Activated gamma-delta T cell treated with Interleukin-2 at 50 U/mL for 16 hours (primary cell): ENCODE data around the gene COMMD2.

Experiments used
- DNase-seq: peaks from one replicate; pipeline ENCODE4 v3.0.0-alpha.2; 2020

Gene COMMD2

GRCh38 chr3:149752051-149752787, at the start of gene COMMD2:
COMMD2 (minus strand) TSS chr3:149752489; CDS start chr3:149752444, 45 bp downstream.
- peak; percentile 63 for DNase-seq

- DNase-seq = no peak
Observed at GRCh38 chr3:149801639-149802038, 49.4 kb upstream of the COMMD2 start.

GRCh38 chr3:149801195-149801594, 48.9 kb upstream of the COMMD2 start:
- DNase-seq = no peak

- no peak for DNase-seq
Observed at GRCh38 chr3:149800693-149801092, 48.4 kb upstream of the COMMD2 start.

- no peak for DNase-seq
Observed at GRCh38 chr3:149796026-149796425, 43.7 kb upstream of the COMMD2 start.

GRCh38 chr3:149792452-149793270, 40.4 kb upstream of the COMMD2 start, which contains the start of gene ANKUB1:
ANKUB1 (minus strand) TSS chr3:149792554; CDS start chr3:149792366, 188 bp downstream.
- no peak for DNase-seq

GRCh38 chr3:149790698-149791097, 38.4 kb upstream of the COMMD2 start:
- no peak for DNase-seq

GRCh38 chr3:149790268-149790667, 38.0 kb upstream of the COMMD2 start:
- no peak for DNase-seq

- DNase-seq = no peak
Observed at GRCh38 chr3:149784064-149784704, 31.9 kb upstream of the COMMD2 start.

GRCh38 chr3:149783576-149783975, 31.3 kb upstream of the COMMD2 start:
- no peak for DNase-seq

GRCh38 chr3:149781741-149782140, 29.5 kb upstream of the COMMD2 start:
- no peak for DNase-seq

- DNase-seq = no peak
Observed at GRCh38 chr3:149781211-149781610, 28.9 kb upstream of the COMMD2 start.

- DNase-seq = no peak
Observed at GRCh38 chr3:149777414-149778214, 25.3 kb upstream of the COMMD2 start.

GRCh38 chr3:149776170-149776569, 23.9 kb upstream of the COMMD2 start:
- no peak for DNase-seq

- no peak for DNase-seq
Observed at GRCh38 chr3:149772861-149773260, 20.6 kb upstream of the COMMD2 start.

GRCh38 chr3:149771652-149772271, 19.5 kb upstream of the COMMD2 start:
- DNase-seq = peak; percentile 25

- DNase-seq = no peak
Observed at GRCh38 chr3:149770246-149770645, 18.0 kb upstream of the COMMD2 start.

GRCh38 chr3:149768704-149769103, 16.4 kb upstream of the COMMD2 start:
- DNase-seq = no peak

GRCh38 chr3:149767720-149768119, 15.4 kb upstream of the COMMD2 start:
- no peak for DNase-seq

GRCh38 chr3:149765762-149766334, 13.6 kb upstream of the COMMD2 start:
- DNase-seq = no peak

GRCh38 chr3:149764302-149764701, 12.0 kb upstream of the COMMD2 start:
- DNase-seq = no peak
